Endothelial cell of umbilical vein (primary cell): ENCODE measurements around the gene COPS7A. TPM values are rescaled to one million over a fixed set of nuclear protein-coding genes. Genes with fewer than 3 reads are reported as not detected.
"Not testable (repeated sequence)": the region's sequence is repeated elsewhere in the genome, so short reads cannot be mapped to it uniquely, and the experiment has no call there.

ENCODE experiments used
- BruUV-seq: library from RNA; stranded (reverse); fragments of 400-500 nt; replicated peaks from 2 replicates; lab custom pipeline; 2021; lab: Mats Ljungman, UMichigan
- CTCF ChIA-PET: fragments of 300-600, 350-600 bp; sonication (Branson Sonifier 250); formaldehyde crosslinking; loops from one replicate; lab custom pipeline; 2021; ENCODE audit warnings: antibody characterized with exemption, inconsistent platforms; lab: Charles Lee
- POLR2A ChIA-PET: fragments of 300-600, 350-600 bp; sonication (Branson Sonifier 250); formaldehyde crosslinking; loops from one replicate; lab custom pipeline; 2021; ENCODE audit warnings: antibody characterized with exemption, inconsistent platforms; lab: Charles Lee
- DNase-seq: peaks from one replicate; pipeline ENCODE4 v3.0.0-alpha.2; 2011; ENCODE audit warnings: low read depth, low spot score
- FAIRE-seq: peaks from 2 replicates; lab custom pipeline; 2011; peaks lifted over from hg19 to GRCh38; lab: Jason Lieb, UNC
- H2AFZ ChIP-seq: 2 replicates; pipeline ENCODE4 v1.6.0; 2012; ENCODE audit warnings: low read depth, low read length, control low read depth, inconsistent platforms
- H3K27ac ChIP-seq: 2 replicates; pipeline ENCODE4 v1.5.1; 2011; ENCODE audit warnings: low read depth, mild to moderate bottlenecking, control low read depth, low read length, moderate library complexity; ENCODE audit not compliant: insufficient read depth
- H3K27me3 ChIP-seq, 2 experiments: 2 replicates each; pipeline versions ENCODE4 v1.6.0 to v1.6.1; 2011; ENCODE audit warnings: low read length in 2 of 2, mixed read lengths in 1 of 2; ENCODE audit not compliant: control insufficient read depth in 2 of 2, insufficient read depth in 2 of 2
- H3K36me3 ChIP-seq, 2 experiments: 2 replicates in 1 of 2; 3 replicates in 1 of 2; pipeline ENCODE4 v1.5.1; 2011; ENCODE audit warnings: low read length in 2 of 2, mild to moderate bottlenecking in 1 of 2, moderate library complexity in 1 of 2; ENCODE audit not compliant: control insufficient read depth in 2 of 2, insufficient read depth in 2 of 2; ENCODE audit errors: extremely low read depth in 1 of 2
- H3K4me1 ChIP-seq: 3 replicates; pipeline ENCODE4 v1.5.1; 2011; ENCODE audit warnings: mild to moderate bottlenecking, low read length; ENCODE audit not compliant: control insufficient read depth, insufficient read depth; ENCODE audit errors: extremely low read depth
- H3K4me2 ChIP-seq: 2 replicates; pipeline ENCODE4 v1.6.1; 2011; ENCODE audit warnings: low read length, control low read depth, mixed read lengths; ENCODE audit not compliant: insufficient read depth
- H3K4me3 ChIP-seq, 3 experiments: fragments of 200-600 bp in 1 of 3; sonication (generic), shearing (Covaris generic) in 1 of 3; replicated peaks in 1 of 3; 2 replicates each; pipeline ENCODE4 v1.5.1; 2011 to 2016; ENCODE audit warnings: control low read depth in 3 of 3, low read length in 3 of 3, mild to moderate bottlenecking in 2 of 3, inconsistent platforms in 1 of 3, low read depth in 1 of 3, moderate library complexity in 1 of 3; ENCODE audit not compliant: insufficient read depth in 1 of 3
- H3K79me2 ChIP-seq: 2 replicates; pipeline ENCODE4 v1.6.0; 2012; ENCODE audit warnings: low read length, inconsistent platforms; ENCODE audit not compliant: control insufficient read depth, insufficient read depth
- H3K9ac ChIP-seq: replicated peaks from 2 replicates; pipeline ENCODE3; 2011; ENCODE audit warnings: low read length, control low read depth; ENCODE audit not compliant: insufficient read depth; ENCODE audit errors: extremely low read depth
- H3K9me1 ChIP-seq: replicated peaks from 3 replicates; pipeline ENCODE4 v1.6.0; 2011; ENCODE audit warnings: mild to moderate bottlenecking, low read length; ENCODE audit not compliant: control insufficient read depth, insufficient read depth; ENCODE audit errors: extremely low read depth
- H3K9me3 ChIP-seq: replicated peaks from 2 replicates; pipeline ENCODE4 v1.5.1; 2012; ENCODE audit warnings: low read length, inconsistent platforms; ENCODE audit not compliant: control insufficient read depth, insufficient read depth
- H4K20me1 ChIP-seq: replicated peaks from 2 replicates; pipeline ENCODE3; 2011; ENCODE audit warnings: mild to moderate bottlenecking, low read length; ENCODE audit not compliant: control insufficient read depth, insufficient read depth; ENCODE audit errors: extremely low read depth
- EZH2 ChIP-seq: IDR thresholded peaks from 2 replicates; pipeline ENCODE4 v1.6.1; 2012; ENCODE audit warnings: borderline replicate concordance, low read depth, mild to moderate bottlenecking, moderate library complexity, low read length, inconsistent platforms; ENCODE audit not compliant: severe bottlenecking
- FOS ChIP-seq: IDR thresholded peaks from 2 replicates; pipeline ENCODE4 v1.6.1; 2011; ENCODE audit warnings: mild to moderate bottlenecking, low read length, moderate library complexity, borderline replicate concordance; ENCODE audit not compliant: insufficient read depth
- GATA2 ChIP-seq: IDR thresholded peaks from 2 replicates; pipeline ENCODE4 v1.7.0; 2011; ENCODE audit warnings: low read depth, mild to moderate bottlenecking, moderate library complexity, mixed read lengths, low read length; ENCODE audit not compliant: insufficient read length, insufficient read depth
- JUN ChIP-seq: IDR thresholded peaks from 2 replicates; pipeline ENCODE4 v1.6.1; 2011; ENCODE audit warnings: borderline replicate concordance, low read depth; ENCODE audit not compliant: insufficient read length, insufficient read depth
- MYC ChIP-seq: IDR thresholded peaks from one replicate; pipeline ENCODE4 v1.6.1; 2011; ENCODE audit warnings: mild to moderate bottlenecking, low read depth, low read length
- POLR2A ChIP-seq: IDR thresholded peaks from 2 replicates; pipeline ENCODE4 v1.6.1; 2012; ENCODE audit warnings: low read depth, mild to moderate bottlenecking, control low read depth, low read length
- POLR2AphosphoS5 ChIP-seq: IDR thresholded peaks from 2 replicates; pipeline ENCODE4 v1.6.1; 2012; ENCODE audit warnings: low read depth, mild to moderate bottlenecking, control low read depth, low read length, moderate library complexity; ENCODE audit not compliant: insufficient read depth
- dilution Hi-C: fragments of 300-500 bp; cut with MboI; formaldehyde crosslinking; loops from one replicate; pipeline ENCODE4 v1.15.0; 2019; ENCODE audit warnings: low sequenced_read_pairs; ENCODE audit not compliant: extremely low pct_ligation_motif_present
- intact Hi-C: fragments of 100-400 bp; cut with micrococcal nuclease; formaldehyde crosslinking; loops from one replicate; pipeline ENCODE4 v1.10.0; 2022
- polyA plus RNA-seq, 4 experiments: library from polyadenylated mRNA; depleted of rRNA in 3 of 4; stranded (reverse) in 3 of 4; unstranded in 1 of 4; fragments of >200 nt; gene quantifications; 2 replicates each; pipeline versions ENCODE4 v1.2.1 to v1.2.3, GENCODE V29; 2011 to 2012; ENCODE audit warnings: missing spikeins in 1 of 4
- total RNA-seq: library from RNA; stranded (reverse); gene quantifications from 2 replicates; pipeline ENCODE4 v1.2.3, GENCODE V29; 2021
- TF ChIP-seq, protein P1 (sequence below): IDR thresholded peaks from 2 replicates; pipeline ENCODE4 v1.6.1; 2011; ENCODE audit not compliant: insufficient read depth, insufficient read length
- TF ChIP-seq, protein P2 (sequence below), 2 donors: IDR thresholded peaks; 1 replicate in 1 of 2; 2 replicates in 1 of 2; pipeline ENCODE4 v1.5.1; 2011; ENCODE audit warnings: low read length in 2 of 2, mild to moderate bottlenecking in 2 of 2, moderate library complexity in 2 of 2, control low read depth in 1 of 2, inconsistent platforms in 1 of 2, low read depth in 1 of 2; ENCODE audit not compliant: insufficient read depth in 1 of 2; ENCODE audit errors: extremely low read depth in 1 of 2

Gene COPS7A
- total and polyA plus RNA-seq, 2 donors (not counting 3 experiments of a cell fraction or from before 2014, with no cell fraction given): 41.1 to 104 TPM

DNA sequence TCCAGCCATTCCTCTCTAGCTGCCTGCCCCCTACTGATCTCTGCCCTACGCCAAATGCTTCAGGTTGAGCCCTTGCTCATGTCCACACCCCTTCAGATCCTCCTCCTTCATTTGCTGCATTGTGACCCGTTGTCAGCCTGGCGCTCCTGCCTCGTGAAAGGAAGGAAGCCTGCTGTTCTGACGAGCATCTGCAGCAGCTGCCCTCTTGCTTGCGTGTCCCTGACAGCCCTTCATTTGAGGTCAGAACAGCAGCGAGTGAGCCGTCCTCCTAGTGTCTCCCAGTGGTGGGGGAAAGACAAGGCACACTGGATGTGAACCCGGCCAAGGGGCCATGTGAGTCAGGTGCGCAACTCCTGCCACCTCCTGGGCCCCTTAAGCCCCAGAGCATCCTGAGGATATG lies 20.2 kb upstream of the COPS7A start:
- POLR2A ChIA-PET: interaction anchor here (0.6 kb wide), 1 partner anchor 14 kb away, joined by 4 read pairs; the partner anchor contains the start of gene ZNF384
- no peak for DNase-seq
- Histone ChIP-seq H3K9me3 (no peaks in the 10 kb centered on the region), H3K9ac (no peak overlapping the region), H3K79me2 (no peaks in the 10 kb centered on the region), H3K36me3 (no peaks in the 10 kb centered on the region), H3K9me1 (no peaks in the 10 kb centered on the region), H3K27ac (no peak overlapping the region), H3K4me2 (no peak overlapping the region), H3K27me3 (peaks cover 29 to 39% of the 10 kb centered on the region in 2 experiments), H3K4me1 (peaks cover 4% of the 10 kb centered on the region), H2AFZ (no peak overlapping the region), H3K4me3 (no peak overlapping the region), H4K20me1 (no peaks in the 10 kb centered on the region)
- CTCF ChIA-PET: no interaction called here
- TF ChIP-seq EZH2: no peak
- no peak for TF ChIP-seq GATA2
- no peak for TF ChIP-seq FOS
- TF ChIP-seq MYC: no peak
- TF ChIP-seq JUN: no peak
- no peak for TF ChIP-seq POLR2A
- TF ChIP-seq, protein P1, sequence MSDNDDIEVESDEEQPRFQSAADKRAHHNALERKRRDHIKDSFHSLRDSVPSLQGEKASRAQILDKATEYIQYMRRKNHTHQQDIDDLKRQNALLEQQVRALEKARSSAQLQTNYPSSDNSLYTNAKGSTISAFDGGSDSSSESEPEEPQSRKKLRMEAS: no peak
- no peak for TF ChIP-seq POLR2AphosphoS5
- TF ChIP-seq, protein P2, sequence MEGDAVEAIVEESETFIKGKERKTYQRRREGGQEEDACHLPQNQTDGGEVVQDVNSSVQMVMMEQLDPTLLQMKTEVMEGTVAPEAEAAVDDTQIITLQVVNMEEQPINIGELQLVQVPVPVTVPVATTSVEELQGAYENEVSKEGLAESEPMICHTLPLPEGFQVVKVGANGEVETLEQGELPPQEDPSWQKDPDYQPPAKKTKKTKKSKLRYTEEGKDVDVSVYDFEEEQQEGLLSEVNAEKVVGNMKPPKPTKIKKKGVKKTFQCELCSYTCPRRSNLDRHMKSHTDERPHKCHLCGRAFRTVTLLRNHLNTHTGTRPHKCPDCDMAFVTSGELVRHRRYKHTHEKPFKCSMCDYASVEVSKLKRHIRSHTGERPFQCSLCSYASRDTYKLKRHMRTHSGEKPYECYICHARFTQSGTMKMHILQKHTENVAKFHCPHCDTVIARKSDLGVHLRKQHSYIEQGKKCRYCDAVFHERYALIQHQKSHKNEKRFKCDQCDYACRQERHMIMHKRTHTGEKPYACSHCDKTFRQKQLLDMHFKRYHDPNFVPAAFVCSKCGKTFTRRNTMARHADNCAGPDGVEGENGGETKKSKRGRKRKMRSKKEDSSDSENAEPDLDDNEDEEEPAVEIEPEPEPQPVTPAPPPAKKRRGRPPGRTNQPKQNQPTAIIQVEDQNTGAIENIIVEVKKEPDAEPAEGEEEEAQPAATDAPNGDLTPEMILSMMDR (IDR thresholded peaks at IDR 0.05; ENCODE audit: extremely low read depth in 1 of 2, insufficient read depth in 1 of 2, low read depth in 1 of 2, low read length in 2 of 2): no peak
- intact Hi-C loops (no loop called here), dilution Hi-C loops (no loop called here)
- BruUV-seq: no TSS peak
- no peak for FAIRE-seq

DNA sequence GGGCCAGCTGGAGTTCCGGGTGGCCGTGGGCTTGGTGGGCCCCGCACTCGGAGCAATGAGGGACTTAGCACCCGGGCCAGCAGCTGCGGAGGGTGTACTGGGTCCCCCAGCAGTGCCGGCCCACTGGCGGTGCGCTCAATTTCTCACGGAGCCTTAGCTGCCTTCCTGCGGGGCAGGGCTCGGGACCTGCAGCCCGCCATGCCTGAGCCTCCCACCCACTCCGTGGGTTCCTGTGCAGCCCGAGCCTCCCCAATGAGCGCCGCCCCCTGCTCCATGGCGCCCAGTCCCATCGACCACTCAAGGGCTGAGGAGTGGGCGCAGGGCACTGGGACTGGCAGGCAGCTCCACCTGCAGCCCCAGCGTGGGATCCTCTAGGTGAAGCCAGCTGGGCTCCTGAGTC lies 15.5 kb upstream of the COPS7A start:
- FAIRE-seq, H3K27ac ChIP-seq, BruUV-seq, H3K9ac ChIP-seq, H3K9me3 ChIP-seq, H3K79me2 ChIP-seq, H4K20me1 ChIP-seq, H3K4me1 ChIP-seq, H3K4me2 ChIP-seq, H3K36me3 ChIP-seq, H3K9me1 ChIP-seq, H3K27me3 ChIP-seq, H3K4me3 ChIP-seq, dilution Hi-C loops, CTCF ChIA-PET, H2AFZ ChIP-seq, DNase-seq, intact Hi-C loops: not testable (repeated sequence)
- POLR2A ChIA-PET: interaction anchor here (0.6 kb wide), 1 partner anchor 93 kb away, joined by 3 read pairs; no protein-coding TSS in a partner anchor
